K562 (cell line): ENCODE results near the gene U2SURP. TPM values are rescaled to one million over a fixed set of nuclear protein-coding genes. Genes with fewer than 3 reads are reported as not detected.
A peak's percentile ranks its signal among the peaks of the same experiment; 100 is the strongest.

Experiments used
- ATAC-seq: fragments of 200-7000 bp; cut with Tn5 transposase; 3 replicates; pipeline ENCODE4 v1.9.1; 2020; ENCODE audit warnings: moderate library complexity
- BruUV-seq: library from RNA; stranded (reverse); fragments of 400-500 nt; replicated peaks from 2 replicates; lab custom pipeline; 2021; lab: Mats Ljungman, UMichigan
- CTCF ChIA-PET: fragments of 300-600 bp; formaldehyde crosslinking; extraction: SDS; loops from one replicate; lab custom pipeline; 2021; ENCODE audit warnings: low intra/inter-chr PET ratio; lab: Yijun Ruan, JAX
- POLR2A ChIA-PET: fragments of 300-600, 350-650 bp; sonication (Branson Sonifier 250); formaldehyde crosslinking; extraction: SDS; loops from one replicate; lab custom pipeline; 2021; ENCODE audit warnings: antibody characterized with exemption, inconsistent platforms; lab: Yijun Ruan, JAX
- DNase-seq, 4 experiments: peaks; one replicate each; pipeline versions ENCODE4 v3.0.0 to v3.0.0-alpha.2; 2011 to 2018; ENCODE audit warnings: low spot score in 3 of 4, mixed read lengths in 3 of 4; ENCODE audit errors: extremely low read depth in 1 of 4
- FAIRE-seq: peaks from 2 replicates; lab custom pipeline; 2011; peaks lifted over from hg19 to GRCh38; lab: Jason Lieb, UNC
- H2AFZ ChIP-seq: 2 replicates; pipeline ENCODE4 v1.6.0; 2011; ENCODE audit warnings: low read depth, low read length, control low read depth, inconsistent platforms
- H3K27ac ChIP-seq: fragments of 200-600 bp; 3 replicates; pipeline ENCODE4 v1.8.0; 2011; ENCODE audit warnings: low read depth, mild to moderate bottlenecking, control low read depth, inconsistent platforms, low read length, moderate library complexity, mixed read lengths; ENCODE audit errors: extremely low read depth
- H3K27me3 ChIP-seq, 2 experiments: fragments of 300-600 bp in 1 of 2; 2 replicates in 1 of 2; 3 replicates in 1 of 2; pipeline versions ENCODE4 v1.6.0 to v1.8.0; 2011; ENCODE audit warnings: inconsistent platforms in 2 of 2, low read length in 2 of 2, mild to moderate bottlenecking in 1 of 2, mixed read lengths in 1 of 2, moderate library complexity in 1 of 2; ENCODE audit not compliant: control insufficient read depth in 2 of 2, insufficient read depth in 2 of 2
- H3K36me3 ChIP-seq: fragments of 300-600 bp; 3 replicates; pipeline ENCODE4 v1.8.0; 2011; ENCODE audit warnings: mild to moderate bottlenecking, low read length, inconsistent platforms; ENCODE audit not compliant: control insufficient read depth, insufficient read depth
- H3K4me1 ChIP-seq, 2 experiments: fragments of 200-600 bp in 1 of 2; replicated peaks in 1 of 2; 2 replicates in 1 of 2; 3 replicates in 1 of 2; pipeline versions ENCODE4 v1.5.1 to v1.8.0; 2011; ENCODE audit warnings: inconsistent platforms in 2 of 2, low read length in 2 of 2, mild to moderate bottlenecking in 1 of 2, mixed read lengths in 1 of 2, moderate library complexity in 1 of 2; ENCODE audit not compliant: control insufficient read depth in 2 of 2, insufficient read depth in 2 of 2
- H3K4me2 ChIP-seq: 2 replicates; pipeline ENCODE4 v1.6.1; 2011; ENCODE audit warnings: low read length, control low read depth, inconsistent platforms, mixed read lengths; ENCODE audit not compliant: insufficient read depth
- H3K4me3 ChIP-seq: fragments of 200-600 bp; sonication (generic), shearing (Covaris generic); 2 replicates; pipeline ENCODE4 v1.5.1; 2016; ENCODE audit warnings: control low read depth, inconsistent platforms
- H3K79me2 ChIP-seq: fragments of 200-600 bp; 3 replicates; pipeline ENCODE4 v1.8.0; 2011; ENCODE audit warnings: low read length, inconsistent platforms; ENCODE audit not compliant: control insufficient read depth, insufficient read depth
- H3K9ac ChIP-seq, 2 experiments: 2 replicates each; pipeline versions ENCODE4 v1.6.0 to v1.6.1; 2011; ENCODE audit warnings: low read depth in 2 of 2, low read length in 2 of 2, control low read depth in 1 of 2, inconsistent platforms in 1 of 2, mild to moderate bottlenecking in 1 of 2, mixed read lengths in 1 of 2; ENCODE audit not compliant: insufficient read depth in 1 of 2
- H3K9me1 ChIP-seq: one replicate; pipeline ENCODE4 v1.6.0; 2011; ENCODE audit warnings: inconsistent platforms, mild to moderate bottlenecking, low read length, moderate library complexity; ENCODE audit not compliant: control insufficient read depth, insufficient read depth
- H3K9me3 ChIP-seq: replicated peaks from 2 replicates; pipeline ENCODE4 v1.5.1; 2011; ENCODE audit warnings: low read depth, low read length, inconsistent platforms; ENCODE audit not compliant: control insufficient read depth, insufficient read depth
- H4K20me1 ChIP-seq: replicated peaks from 2 replicates; pipeline ENCODE4 v1.6.1; 2011; ENCODE audit warnings: low read length, inconsistent platforms, mixed read lengths; ENCODE audit not compliant: control insufficient read depth, insufficient read depth
- RAD21 ChIP-seq, 2 experiments: fragments of 250-450 bp in 1 of 2; fragments of 450-650 bp in 1 of 2; sonication (Bioruptor Pico) in 1 of 2; formaldehyde crosslinking in 1 of 2; IDR thresholded peaks in 1 of 2; conservative IDR thresholded peaks in 1 of 2; 2 replicates each; pipeline versions ENCODE4 v1.4.0 to v1.8.0; 2020 to 2022; ENCODE audit warnings: mild to moderate bottlenecking in 2 of 2, moderate library complexity in 1 of 2
- TFAM ChIP-seq: fragments of 250-450 bp; sonication (Bioruptor Pico); conservative IDR thresholded peaks from 2 replicates; pipeline ENCODE4 v1.5.0; 2021; ENCODE audit warnings: mild to moderate bottlenecking, moderate library complexity
- WGBS: fragments of 100-300 bp; shearing (Covaris generic); methylation state at CpG from one replicate; pipeline ENCODE4 v1.1.6; 2016; ENCODE audit warnings: low coverage, mixed read lengths; ENCODE audit not compliant: insufficient coverage; ENCODE audit errors: missing lambda C conversion rate; 5-methylcytosine and 5-hydroxymethylcytosine counted together
- in situ Hi-C: fragments of 300-500 bp; cut with MboI; formaldehyde crosslinking; loops from 4 replicates; pipeline ENCODE4 v1.15.0; 2018; ENCODE audit warnings: inconsistent platforms, mixed read lengths
- intact Hi-C: fragments of 100-400 bp; cut with micrococcal nuclease; formaldehyde crosslinking; loops from 2 replicates; pipeline ENCODE4 v1.14.2; 2022
- polyA plus RNA-seq, 8 experiments: library from polyadenylated mRNA; depleted of rRNA in 4 of 8; stranded (reverse) in 5 of 8; unstranded in 3 of 8; fragments of >200 nt; fragmentation: Nextera tagmentation in 2 of 8; fragmentation: Illumina TruSeq in 1 of 8; extraction: Ambion mirVana in 2 of 8; extraction: Trizol in 1 of 8; gene quantifications; 2 replicates each; pipeline versions ENCODE4 v1.2.1 to v1.2.3, GENCODE V29; 2011 to 2014; ENCODE audit warnings: inconsistent platforms in 1 of 8, missing spikeins in 1 of 8
- total RNA-seq, 7 experiments: library from RNA; depleted of rRNA in 6 of 7; stranded (reverse); fragments of >200 nt in 6 of 7; fragmentation: Illumina TruSeq in 2 of 7; extraction: Trizol in 2 of 7; gene quantifications; 2 replicates each; pipeline versions ENCODE4 v1.2.1 to v1.2.3, GENCODE V29; 2011 to 2021; ENCODE audit warnings: low replicate concordance in 1 of 7
- TF ChIP-seq, protein P1 (sequence below), 3 experiments: IDR thresholded peaks in 2 of 3; conservative IDR thresholded peaks in 1 of 3; 2 replicates each; pipeline ENCODE4 v1.5.1; 2011 to 2012; ENCODE audit warnings: low read length in 3 of 3, mild to moderate bottlenecking in 3 of 3, control low read depth in 2 of 3, improper control_type of control experiment in 1 of 3, inconsistent platforms in 1 of 3, low read depth in 1 of 3, mixed read lengths in 1 of 3, moderate library complexity in 1 of 3; ENCODE audit not compliant: insufficient read depth in 2 of 3

Gene U2SURP
- total and polyA plus RNA-seq, 9 of the 15 experiments (the other 6 are each of a cell fraction or from before 2014, with no cell fraction given) = 128 to 322 (median 191) TPM

DNA sequence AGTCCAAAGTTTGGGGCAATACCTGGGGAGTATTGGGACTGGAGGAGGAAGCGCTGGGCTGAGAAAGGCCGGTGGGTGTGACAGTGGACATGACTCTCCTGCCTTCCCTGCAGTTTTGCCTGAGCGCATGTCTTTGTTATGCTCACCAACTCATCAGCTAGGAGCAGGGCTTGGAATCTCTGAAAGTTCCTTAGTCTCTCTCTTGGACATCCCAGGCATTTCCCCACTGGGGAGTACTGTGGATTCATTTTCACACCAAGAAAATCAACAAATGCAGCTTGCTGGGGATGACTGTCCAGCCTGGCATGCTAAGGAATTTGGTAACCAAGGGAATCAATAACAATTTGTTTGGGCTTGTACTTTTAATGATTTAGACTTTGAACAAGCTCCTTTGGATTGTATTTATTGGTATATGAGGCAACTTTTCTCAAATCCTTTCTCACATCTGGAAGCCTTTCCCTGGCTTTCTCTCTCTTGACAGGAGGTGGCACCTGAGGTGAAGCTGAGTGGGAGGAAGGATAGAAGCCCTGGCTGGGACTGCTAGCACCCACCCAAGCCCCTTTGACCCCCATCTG is 69.7 kb downstream of the U2SURP start:
- Histone ChIP-seq H2AFZ (peak overlapping the region; percentile 73), H3K4me3 (no peak overlapping the region), H3K27me3 (no peaks in the 10 kb centered on the region), H4K20me1 (no peaks in the 10 kb centered on the region), H3K79me2 (no peaks in the 10 kb centered on the region), H3K4me2 (no peak overlapping the region), H3K9me1 (no peaks in the 10 kb centered on the region), H3K36me3 (no peaks in the 10 kb centered on the region), H3K9ac (no peak overlapping the region; a peak in 1 of 4 replicates), H3K27ac (no peak overlapping the region), H3K9me3 (no peaks in the 10 kb centered on the region), H3K4me1 (peaks cover 10 to 11% of the 10 kb centered on the region in 2 experiments; a peak in 4 of 5 replicates)
- FAIRE-seq = no peak
- ChIA-PET CTCF (interaction anchor here (0.5 kb wide), 1 partner anchor 22 kb away, joined by 5 read pairs; no protein-coding TSS in a partner anchor), POLR2A (interaction anchor here (1.3 kb wide), 1 partner anchor 52 kb away, joined by 4 read pairs; no protein-coding TSS in a partner anchor)
- peak; percentile 30 for ATAC-seq
- intact Hi-C loops (no loop called here), in situ Hi-C loops (no loop called here)
- WGBS = 68% methylated on average over 3 of the region's 3 CpGs
- no peak for DNase-seq
- no peak for TF ChIP-seq TFAM (CRISPR knock-in tag)
- peak in 1 of 2 experiments; percentile 23; a peak in 2 of 4 replicates for TF ChIP-seq RAD21 (CRISPR knock-in tag; conservative IDR thresholded peaks at IDR 0.05 in 1 of 2, IDR thresholded peaks at IDR 0.05 in 1 of 2)
- TF ChIP-seq, protein P1, sequence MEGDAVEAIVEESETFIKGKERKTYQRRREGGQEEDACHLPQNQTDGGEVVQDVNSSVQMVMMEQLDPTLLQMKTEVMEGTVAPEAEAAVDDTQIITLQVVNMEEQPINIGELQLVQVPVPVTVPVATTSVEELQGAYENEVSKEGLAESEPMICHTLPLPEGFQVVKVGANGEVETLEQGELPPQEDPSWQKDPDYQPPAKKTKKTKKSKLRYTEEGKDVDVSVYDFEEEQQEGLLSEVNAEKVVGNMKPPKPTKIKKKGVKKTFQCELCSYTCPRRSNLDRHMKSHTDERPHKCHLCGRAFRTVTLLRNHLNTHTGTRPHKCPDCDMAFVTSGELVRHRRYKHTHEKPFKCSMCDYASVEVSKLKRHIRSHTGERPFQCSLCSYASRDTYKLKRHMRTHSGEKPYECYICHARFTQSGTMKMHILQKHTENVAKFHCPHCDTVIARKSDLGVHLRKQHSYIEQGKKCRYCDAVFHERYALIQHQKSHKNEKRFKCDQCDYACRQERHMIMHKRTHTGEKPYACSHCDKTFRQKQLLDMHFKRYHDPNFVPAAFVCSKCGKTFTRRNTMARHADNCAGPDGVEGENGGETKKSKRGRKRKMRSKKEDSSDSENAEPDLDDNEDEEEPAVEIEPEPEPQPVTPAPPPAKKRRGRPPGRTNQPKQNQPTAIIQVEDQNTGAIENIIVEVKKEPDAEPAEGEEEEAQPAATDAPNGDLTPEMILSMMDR (IDR thresholded peaks at IDR 0.05 in 2 of 3, conservative IDR thresholded peaks at IDR 0.05 in 1 of 3; ENCODE audit: insufficient read depth in 2 of 3, low read depth in 1 of 3, low read length in 3 of 3) = 0 out of 6 replicates have a peak, but pooled peaks of 1 of the 3 experiments have one; percentile 1
- no TSS peak for BruUV-seq
